ENCODE data around the gene RTTN. TPM values are rescaled to one million over a fixed set of nuclear protein-coding genes. Genes with fewer than 3 reads are reported as not detected.

Gene RTTN
- total RNA-seq, 3 donors from 2014 or later: 13.0 to 15.3 (median 15.2) TPM

- no peak for ATAC-seq
Observed at GRCh38 chr18:70019136-70019535, 186.4 kb downstream of the RTTN start.

DNA sequence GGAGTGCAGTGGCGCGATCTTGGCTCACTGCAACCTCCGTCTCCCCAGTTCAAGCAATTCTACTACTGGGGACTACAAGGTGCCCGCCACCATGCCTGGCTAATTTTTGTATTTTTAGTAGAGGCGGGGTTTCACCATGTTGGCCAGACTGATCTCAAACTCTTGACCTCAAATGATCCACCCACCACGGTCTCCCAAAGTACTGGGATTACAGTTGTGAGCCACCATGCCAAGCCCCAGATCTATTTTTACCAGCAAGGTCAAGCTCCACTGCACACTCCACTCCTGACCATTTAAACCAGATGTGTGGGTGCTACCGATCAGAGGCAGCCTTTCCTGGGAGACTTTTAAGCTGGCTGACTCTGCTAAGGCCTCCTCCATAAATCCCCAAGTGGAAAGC is 190.4 kb downstream of the RTTN start:
- TF ChIP-seq CTCF (IDR thresholded peaks at IDR 0.05): no peak
- Histone ChIP-seq H3K4me3 (no peak overlapping the region), H3K4me1 (ENCODE audit: low read depth) (no peaks in the 10 kb centered on the region), H3K36me3 (ENCODE audit: low read depth) (no peaks in the 10 kb centered on the region), H3K9me3 (no peaks in the 10 kb centered on the region)
- ATAC-seq: no peak
- intact Hi-C loops (cut with DNase I, micrococcal nuclease): no loop called here
- no peak for DNase-seq

More at GRCh38 chr18:70019136-70019535, 186.4 kb downstream of the RTTN start:
- no peak for DNase-seq
- Histone ChIP-seq H3K9me3 (no peaks in the 10 kb centered on the region), H3K4me1 (ENCODE audit: low read depth) (no peaks in the 10 kb centered on the region), H3K36me3 (ENCODE audit: low read depth) (no peaks in the 10 kb centered on the region), H3K4me3 (no peak overlapping the region)
- intact Hi-C loops (cut with DNase I, micrococcal nuclease): no loop called here
- TF ChIP-seq CTCF (IDR thresholded peaks at IDR 0.05): no peak

DNA sequence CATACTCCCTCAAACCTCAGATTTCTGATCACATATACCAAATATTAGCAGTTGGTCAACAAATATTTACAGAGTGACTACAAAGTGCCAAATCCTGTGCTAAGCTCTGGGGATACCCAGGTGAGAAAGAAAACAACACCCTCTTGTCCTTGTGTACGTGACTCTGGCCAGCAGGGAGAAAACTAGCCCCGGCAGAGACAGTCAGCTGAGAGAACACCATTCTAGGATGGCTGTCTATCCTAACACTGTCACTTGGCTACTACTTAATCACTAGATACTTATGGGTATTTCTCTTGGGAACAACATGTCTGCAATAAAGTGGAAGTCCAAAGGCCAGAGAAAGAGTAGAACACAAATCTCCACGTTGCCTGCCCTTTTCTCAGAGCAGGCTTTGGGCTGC is 199.9 kb downstream of the RTTN start:
- intact Hi-C loops (cut with DNase I, micrococcal nuclease): no loop called here
- no peaks in the 10 kb centered on the region for H3K36me3 ChIP-seq (ENCODE audit: low read depth)
- no peak for DNase-seq
- no peaks in the 10 kb centered on the region for H3K9me3 ChIP-seq
- H3K4me1 ChIP-seq (ENCODE audit: low read depth): no peaks in the 10 kb centered on the region
- H3K4me3 ChIP-seq: no peak overlapping the region
- TF ChIP-seq CTCF (IDR thresholded peaks at IDR 0.05): no peak
- no peak for ATAC-seq

DNA sequence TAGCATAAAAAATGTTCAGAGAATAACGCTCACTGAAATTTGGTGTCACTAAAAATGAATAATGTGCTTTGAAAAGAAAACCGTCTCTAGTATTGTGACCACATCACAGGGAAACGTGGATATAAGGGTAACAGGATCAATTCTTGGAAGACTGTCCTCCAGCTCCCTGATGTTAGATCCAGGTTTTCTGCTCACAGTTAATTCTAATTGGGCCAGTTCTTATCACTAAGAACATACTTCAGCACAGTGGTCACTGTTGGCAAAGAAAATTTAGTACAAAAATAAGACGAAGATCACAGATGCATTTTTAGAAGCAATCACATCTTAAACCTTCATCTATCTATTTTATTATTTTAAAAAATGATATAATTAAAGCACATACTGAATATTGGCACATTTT is 200.8 kb downstream of the RTTN start:
- intact Hi-C loops (cut with DNase I, micrococcal nuclease): no loop called here
- ATAC-seq (no peak), DNase-seq (no peak)
- H3K4me1 ChIP-seq (ENCODE audit: low read depth): no peaks in the 10 kb centered on the region
- H3K9me3 ChIP-seq: no peaks in the 10 kb centered on the region
- H3K4me3 ChIP-seq: no peak overlapping the region
- no peak for TF ChIP-seq CTCF (IDR thresholded peaks at IDR 0.05)
- no peaks in the 10 kb centered on the region for H3K36me3 ChIP-seq (ENCODE audit: low read depth)

GRCh38 chr18:69999656-70000055 is 205.8 kb downstream of the RTTN start:
- Histone ChIP-seq H3K9me3 (no peaks in the 10 kb centered on the region), H3K4me1 (ENCODE audit: low read depth) (no peaks in the 10 kb centered on the region), H3K36me3 (ENCODE audit: low read depth) (no peaks in the 10 kb centered on the region), H3K4me3 (no peak overlapping the region)
- ATAC-seq (no peak), DNase-seq (no peak)
- intact Hi-C loops (cut with DNase I, micrococcal nuclease): no loop called here
- TF ChIP-seq CTCF (IDR thresholded peaks at IDR 0.05): no peak

DNA sequence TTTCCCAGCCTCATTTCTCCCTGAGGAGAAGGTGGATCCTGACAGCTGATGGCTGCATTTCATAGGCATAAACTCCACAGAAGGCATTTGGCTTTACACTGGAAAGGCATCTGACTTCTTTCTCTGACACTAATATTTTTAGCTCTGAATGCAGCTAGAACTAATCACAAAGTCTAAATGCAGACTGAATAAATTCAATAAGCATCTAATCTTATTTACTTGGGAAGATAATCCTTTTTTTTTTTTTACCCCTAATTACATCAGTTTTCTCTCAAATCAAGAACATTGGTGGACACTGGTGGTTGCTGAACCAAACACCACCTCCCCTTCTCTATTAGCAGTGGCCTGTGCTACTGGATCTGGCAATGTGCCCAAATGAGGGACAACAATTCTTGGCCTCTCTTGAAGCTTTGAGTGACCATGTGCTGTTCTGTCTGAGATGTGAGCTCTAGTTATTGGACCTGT is 206.9 kb downstream of the RTTN start:
- Histone ChIP-seq H3K4me1 (ENCODE audit: low read depth) (no peaks in the 10 kb centered on the region), H3K4me3 (no peak overlapping the region), H3K36me3 (ENCODE audit: low read depth) (no peaks in the 10 kb centered on the region), H3K9me3 (no peaks in the 10 kb centered on the region)
- ATAC-seq: no peak
- TF ChIP-seq CTCF (IDR thresholded peaks at IDR 0.05): no peak
- intact Hi-C loops (cut with DNase I, micrococcal nuclease): no loop called here
- no peak for DNase-seq
